Measurements from ENCODE around the gene TMEM176A. TPM values are rescaled to one million over a fixed set of nuclear protein-coding genes. Genes with fewer than 3 reads are reported as not detected.
"Not testable (repeated sequence)": the region's sequence is repeated elsewhere in the genome, so short reads cannot be mapped to it uniquely, and the experiment has no call there.

Gene TMEM176A, protein sequence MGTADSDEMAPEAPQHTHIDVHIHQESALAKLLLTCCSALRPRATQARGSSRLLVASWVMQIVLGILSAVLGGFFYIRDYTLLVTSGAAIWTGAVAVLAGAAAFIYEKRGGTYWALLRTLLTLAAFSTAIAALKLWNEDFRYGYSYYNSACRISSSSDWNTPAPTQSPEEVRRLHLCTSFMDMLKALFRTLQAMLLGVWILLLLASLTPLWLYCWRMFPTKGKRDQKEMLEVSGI
- 26.1 TPM for total RNA-seq
- long read RNA-seq, transcript TMEM176A-201 (7 exons, 1,261 nt) = minor isoform, 5 of 17 reads
- long read RNA-seq, transcript TMEM176A-210 (7 exons, 1,530 nt) = major isoform, 6 of 17 reads
- long read RNA-seq, partial matches to known transcripts = 4 of 17 reads
- long read RNA-seq, other reads (novel, unspliced or antisense) = 2 of 17 reads

DNA sequence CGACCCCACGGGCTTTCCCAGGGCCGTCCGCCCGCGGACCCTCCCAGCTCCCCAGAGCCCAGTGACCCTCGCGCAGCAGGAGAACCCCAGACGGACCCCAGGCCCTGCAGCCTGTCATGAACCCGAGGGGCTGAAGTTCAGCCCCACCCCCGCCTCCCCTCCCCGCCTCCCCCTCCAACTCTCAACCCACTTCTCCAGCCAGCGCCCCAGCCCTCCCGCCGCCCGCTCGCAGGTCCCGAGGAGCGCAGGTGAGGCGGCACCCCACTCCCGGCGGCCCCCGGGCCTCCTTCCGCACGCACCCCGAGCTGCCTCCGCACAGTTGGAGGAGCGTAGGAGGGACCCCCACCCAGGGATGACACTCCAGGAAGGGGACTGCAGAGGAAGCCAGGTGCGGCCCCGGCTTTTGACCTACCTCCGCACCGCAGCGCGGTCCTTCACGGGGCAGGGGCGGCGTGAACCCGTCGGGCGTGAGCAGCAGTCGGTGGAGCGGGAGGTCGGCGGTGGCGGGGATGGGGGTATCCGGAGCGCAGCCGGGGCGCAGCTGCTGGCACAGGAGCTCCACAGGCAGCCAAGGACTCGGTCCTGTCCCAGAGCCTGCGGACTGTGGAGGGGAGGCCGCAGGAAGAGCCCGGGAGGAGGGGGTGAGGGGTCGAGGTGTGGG lies at the start of gene TMEM176A:
TSS of gene TMEM176A (plus strand) at position 189 of the 661 bp plus-strand sequence. CDS start 782 bp downstream, outside the sequence.
- intact Hi-C loops (cut with DNase I) = no loop called here
- DNase-seq (ENCODE audit: low spot score) = no peak

DNA sequence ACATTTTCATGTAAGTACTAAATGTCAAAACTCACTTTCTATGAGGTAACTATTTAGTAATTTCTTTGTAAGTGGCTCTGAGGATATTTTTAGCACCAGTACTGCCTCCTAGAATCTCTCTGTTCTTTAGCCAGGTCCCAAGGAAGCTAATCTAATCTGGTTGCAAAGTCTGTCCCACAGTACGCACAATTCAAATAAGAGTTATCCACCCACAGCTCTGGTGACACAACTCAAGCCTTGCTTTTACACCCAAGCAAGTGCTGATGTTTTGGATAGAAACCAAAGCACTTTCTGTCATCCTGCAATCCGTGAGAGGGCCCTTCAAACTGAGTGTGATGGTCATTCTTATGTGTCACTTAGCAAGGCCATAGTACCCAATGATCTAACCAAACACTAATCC lies 48.9 kb upstream of the TMEM176A start:
- intact Hi-C loops (cut with DNase I) = loop anchor here (2.0 kb wide), 1 partner anchor 123 kb away; no protein-coding TSS in a partner anchor

DNA sequence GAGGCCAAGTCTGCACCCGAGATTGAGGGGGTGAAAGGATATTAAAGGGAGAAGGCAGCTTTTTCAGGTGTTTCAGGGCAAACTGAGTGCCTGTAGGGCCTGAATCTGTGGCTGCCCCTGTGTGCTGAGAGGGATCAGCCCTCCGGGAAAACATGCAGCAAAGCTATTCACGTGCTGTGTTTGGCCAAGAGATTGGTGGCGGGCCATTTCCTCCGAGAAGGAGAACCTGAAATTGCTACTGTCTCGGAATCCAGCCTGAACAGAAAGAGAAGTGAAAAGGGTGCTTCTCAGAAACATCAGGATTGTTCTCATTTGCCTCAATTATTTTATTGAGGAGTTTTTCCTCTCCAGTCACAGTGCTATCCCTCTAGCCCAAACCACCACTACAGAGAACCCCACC lies 47.3 kb upstream of the TMEM176A start:
- intact Hi-C loops (cut with DNase I) = loop anchor here (2.0 kb wide), 1 partner anchor 124 kb away; no protein-coding TSS in a partner anchor
- DNase-seq (ENCODE audit: low spot score) = no peak

More for the DNA sequence above, 48.9 kb upstream of the TMEM176A start:
- no peak for DNase-seq (ENCODE audit: low spot score)

DNA sequence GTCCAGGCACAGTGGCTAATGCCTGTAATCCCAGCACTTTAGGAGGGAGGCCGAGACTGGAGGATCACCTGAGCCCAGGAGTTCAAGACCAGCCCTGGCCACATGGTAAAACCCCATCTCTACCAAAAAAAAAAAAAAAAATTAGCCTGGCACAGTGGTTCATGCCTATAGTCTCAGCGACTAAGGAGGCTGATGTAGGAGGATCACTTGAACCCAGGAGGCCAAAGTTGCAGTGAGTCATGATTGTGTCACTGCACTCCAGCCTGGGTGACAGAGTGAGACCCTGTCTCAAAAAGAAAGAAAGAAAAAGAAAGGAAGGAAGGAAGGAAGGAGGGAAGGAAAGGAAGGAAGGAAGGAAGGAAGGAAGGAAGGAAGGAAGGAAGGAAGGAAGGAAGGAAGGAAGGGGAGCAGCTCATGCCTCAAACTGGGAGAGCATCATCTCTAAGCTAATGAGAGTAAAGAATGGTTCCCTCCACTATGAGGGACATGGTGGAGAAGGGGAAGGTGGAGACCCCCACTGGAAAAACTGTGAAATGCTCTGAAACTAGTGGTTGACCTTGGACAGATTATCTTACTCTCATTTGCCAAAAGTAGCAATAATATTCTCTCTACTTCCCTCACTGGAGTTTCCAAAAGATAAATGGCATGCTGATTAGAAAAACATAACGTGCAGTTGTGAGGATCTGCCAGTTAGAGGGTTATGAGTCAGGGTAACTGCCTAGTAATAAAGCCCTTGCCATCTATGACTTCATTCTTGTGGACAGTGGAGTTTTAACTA lies 46.6 kb upstream of the TMEM176A start:
- intact Hi-C loops (cut with DNase I) = loop anchor here (2.0 kb wide), 1 partner anchor 125 kb away; no protein-coding TSS in a partner anchor
- DNase-seq (ENCODE audit: low spot score) = no peak

DNA sequence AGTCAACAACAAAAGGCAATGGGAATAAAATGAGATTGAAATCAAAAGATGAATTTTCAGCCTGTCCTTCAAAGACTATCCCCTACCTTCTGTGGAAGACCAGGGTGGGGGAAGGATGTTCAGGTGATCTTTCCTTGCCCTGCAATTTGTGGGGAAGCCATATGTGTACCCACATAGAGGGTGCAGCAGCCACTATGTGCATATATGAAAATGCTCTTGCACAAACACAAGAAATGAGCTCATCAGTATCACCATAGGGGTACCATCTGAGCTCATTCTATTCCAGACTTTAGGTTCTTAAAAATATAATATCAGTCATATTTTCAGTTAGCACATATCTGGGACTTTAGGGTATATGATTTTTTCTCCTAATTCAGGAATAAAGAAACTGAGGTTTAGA lies 45.6 kb upstream of the TMEM176A start:
- intact Hi-C loops (cut with DNase I) = no loop called here
- no peak for DNase-seq (ENCODE audit: low spot score)

DNA sequence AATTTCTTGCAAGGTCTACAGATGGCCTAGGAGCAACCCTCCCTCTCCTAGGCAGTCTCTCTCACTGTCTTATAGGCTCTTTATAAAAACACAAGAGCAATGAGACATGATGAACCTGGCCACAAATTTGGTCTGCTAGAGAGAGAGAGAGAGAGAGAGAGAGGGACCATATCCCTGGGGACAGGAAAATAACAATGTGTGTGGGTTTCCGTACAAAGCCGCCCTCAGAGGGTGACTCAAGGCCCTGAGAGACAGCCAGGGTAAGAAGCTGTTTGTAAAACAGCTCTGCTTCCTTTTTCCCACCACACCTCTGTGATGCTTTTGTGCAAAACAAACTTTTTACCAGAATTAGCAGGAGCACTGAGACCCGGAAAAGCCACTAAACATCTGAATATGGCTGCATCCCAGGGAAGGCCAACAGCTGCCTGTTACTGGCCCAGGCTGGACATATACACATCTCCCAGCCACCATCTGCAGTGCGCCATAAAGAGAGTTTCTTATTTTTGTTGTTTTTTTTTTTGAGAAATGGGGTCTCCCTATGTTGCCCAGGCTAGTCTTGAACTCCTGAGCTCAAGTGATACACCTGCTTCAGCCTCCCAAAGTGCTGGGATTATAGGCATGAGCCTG lies 45.0 kb upstream of the TMEM176A start:
- intact Hi-C loops (cut with DNase I) = loop anchor here (1.0 kb wide), 2 partner anchors 17 to 306 kb away; no protein-coding TSS in a partner anchor
- no peak for DNase-seq (ENCODE audit: low spot score)

DNA sequence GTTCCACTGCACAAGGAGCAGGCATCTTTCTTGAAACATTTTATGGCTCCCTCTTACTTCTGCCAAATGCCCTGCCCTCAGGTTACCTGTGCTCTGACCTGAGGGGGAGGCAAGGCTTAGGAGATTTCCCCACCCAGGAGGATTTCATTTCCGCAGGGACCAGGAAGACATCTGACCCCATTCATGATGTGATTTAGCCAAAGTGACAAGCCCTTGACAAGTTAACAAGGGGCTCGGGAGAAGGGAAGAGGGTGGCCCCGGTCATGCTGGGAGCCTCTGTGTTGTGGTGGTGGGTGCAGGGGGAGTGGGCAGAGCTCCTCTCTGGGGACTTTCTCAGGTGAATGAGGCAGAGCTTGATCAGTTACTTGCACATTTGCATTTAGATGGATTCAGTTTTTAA lies 44.4 kb upstream of the TMEM176A start:
- DNase-seq (ENCODE audit: low spot score) = no peak
- intact Hi-C loops (cut with DNase I) = loop anchor here (1.0 kb wide), 2 partner anchors 18 to 307 kb away; no protein-coding TSS in a partner anchor

DNA sequence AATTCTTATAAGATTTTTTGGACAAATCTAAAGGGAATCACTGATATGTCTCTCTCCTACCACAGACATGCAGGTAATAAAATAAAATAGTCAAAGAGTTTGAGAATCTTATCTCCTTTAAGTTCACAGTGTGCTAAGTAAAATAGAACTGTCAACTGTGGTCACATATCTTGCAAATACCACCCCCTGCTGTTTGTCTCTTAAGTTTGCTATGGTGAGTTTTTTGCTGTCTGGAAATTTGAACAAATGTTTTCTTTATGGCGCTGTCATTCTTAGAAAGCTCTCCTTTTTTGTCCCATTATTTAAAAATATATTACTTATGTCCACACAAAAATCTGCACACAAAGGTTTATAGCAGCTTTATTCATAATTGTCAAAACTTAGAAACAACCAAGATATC lies 43.7 kb upstream of the TMEM176A start:
- intact Hi-C loops (cut with DNase I) = loop anchor here (1.0 kb wide), 2 partner anchors 19 to 308 kb away; no protein-coding TSS in a partner anchor
- DNase-seq (ENCODE audit: low spot score) = no peak

DNA sequence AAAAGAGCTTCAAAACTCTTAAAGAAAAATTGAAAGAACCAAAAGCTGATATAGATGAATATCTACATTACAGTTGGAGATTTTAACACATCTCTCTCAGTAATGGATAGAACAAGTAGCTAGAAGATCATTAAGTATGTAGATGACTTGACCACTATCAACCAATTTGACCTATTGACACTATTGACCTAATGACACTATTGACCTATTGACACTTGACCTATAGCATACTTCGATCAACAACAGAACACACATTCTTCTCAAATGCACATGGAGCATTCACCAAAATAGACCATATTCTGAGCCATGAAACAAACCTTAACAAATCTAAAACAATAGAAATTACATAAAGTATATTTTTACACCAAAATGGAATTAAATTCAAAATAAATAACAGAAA lies 41.1 kb upstream of the TMEM176A start:
- no peak for DNase-seq (ENCODE audit: low spot score)
- intact Hi-C loops (cut with DNase I) = no loop called here

DNA sequence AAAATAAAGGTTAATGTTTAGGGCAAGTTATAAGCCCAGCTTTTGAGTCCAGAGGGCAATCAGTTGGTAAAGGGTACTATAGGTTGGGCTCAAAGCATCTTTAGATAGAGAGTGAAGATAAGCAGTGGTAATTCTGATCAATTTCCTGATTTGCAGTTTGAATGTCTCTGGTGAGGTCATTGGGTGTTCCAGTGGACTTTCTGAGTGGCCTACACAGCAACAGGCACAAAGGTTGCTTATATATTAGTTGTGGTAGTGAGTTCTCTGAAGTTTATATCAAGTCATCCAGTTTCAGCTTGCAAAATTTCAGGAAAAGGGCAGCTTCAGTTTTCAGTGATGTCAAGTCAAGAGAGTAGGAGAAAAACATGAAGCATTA lies 34.2 kb upstream of the TMEM176A start:
- intact Hi-C loops (cut with DNase I) = no loop called here
- no peak for DNase-seq (ENCODE audit: low spot score)

DNA sequence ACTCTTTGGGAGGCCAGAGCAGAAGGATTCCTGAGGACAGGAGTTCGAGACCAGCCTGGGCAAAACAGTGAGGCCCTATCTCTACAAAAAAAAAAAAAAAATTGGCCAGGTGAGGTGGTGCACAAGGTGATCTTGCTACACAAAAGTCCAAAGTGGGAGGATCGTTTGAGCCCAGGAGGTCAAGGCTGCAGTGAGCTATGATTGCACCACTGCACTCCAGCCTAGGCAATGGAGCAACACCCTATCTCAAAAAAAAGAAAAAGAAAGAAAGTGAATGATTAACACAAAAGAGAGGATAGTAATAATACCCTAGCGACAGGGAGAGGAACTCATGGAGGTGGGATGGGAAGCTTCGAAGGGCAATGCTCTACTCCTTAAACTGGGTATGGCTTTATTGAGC lies 30.8 kb upstream of the TMEM176A start:
- intact Hi-C loops (cut with DNase I) = no loop called here
- no peak for DNase-seq (ENCODE audit: low spot score)

DNA sequence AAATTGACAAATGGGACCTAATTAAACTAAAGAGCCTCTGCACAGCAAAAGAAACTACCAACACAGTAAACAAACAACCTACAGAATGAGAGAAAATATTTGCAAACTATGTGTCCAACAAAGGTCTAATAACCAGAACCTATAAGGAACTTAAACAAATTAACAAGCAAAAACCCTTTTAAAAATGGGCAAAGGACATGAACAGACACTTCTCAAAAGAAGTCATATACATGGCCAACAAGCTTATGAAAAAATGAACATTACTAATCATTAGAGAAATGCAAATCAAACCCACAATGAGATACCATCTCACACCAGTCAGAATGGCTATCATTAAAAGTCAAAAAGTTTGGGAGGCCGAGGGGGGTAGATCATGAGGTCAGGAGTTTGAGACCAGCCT lies 26.4 kb upstream of the TMEM176A start:
- DNase-seq (ENCODE audit: low spot score); intact Hi-C loops (cut with DNase I): not testable (repeated sequence)

DNA sequence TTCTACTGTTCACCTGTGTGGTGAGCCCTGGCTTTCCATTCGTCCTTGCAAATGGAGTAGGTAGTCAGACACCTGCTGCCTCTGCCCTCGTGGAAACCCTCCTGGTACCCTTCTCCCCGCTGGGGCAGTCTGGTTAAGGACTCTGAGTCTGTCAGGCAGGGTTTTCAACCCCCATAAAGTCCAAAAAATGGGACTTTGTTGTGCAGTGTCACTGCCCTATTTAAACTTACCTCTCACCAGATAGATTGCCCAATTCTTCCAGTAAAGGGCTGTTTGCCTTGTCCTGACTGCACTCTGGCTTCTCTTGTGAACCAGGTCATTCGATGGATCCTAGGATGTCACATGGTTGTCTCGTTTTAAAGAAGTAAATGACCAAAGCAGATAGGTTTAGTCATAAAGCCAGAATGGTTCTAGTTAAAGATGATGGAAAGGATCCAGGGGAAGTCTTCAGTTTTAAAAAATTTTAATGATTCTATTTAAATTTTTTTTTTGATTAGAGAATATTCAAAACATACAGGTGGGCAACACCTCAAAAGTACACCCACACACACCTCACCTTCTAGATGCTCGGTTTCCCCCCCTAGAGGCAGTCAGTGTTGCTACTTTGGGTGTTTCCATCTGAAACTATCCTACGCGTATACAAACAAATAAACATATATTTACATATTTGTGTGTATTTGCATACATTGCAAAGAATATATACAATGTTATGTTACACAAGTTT lies 22.4 kb upstream of the TMEM176A start:
- intact Hi-C loops (cut with DNase I) = loop anchor here (2.0 kb wide), 2 partner anchors 99 to 211 kb away; no protein-coding TSS in a partner anchor
- DNase-seq (ENCODE audit: low spot score) = no peak

DNA sequence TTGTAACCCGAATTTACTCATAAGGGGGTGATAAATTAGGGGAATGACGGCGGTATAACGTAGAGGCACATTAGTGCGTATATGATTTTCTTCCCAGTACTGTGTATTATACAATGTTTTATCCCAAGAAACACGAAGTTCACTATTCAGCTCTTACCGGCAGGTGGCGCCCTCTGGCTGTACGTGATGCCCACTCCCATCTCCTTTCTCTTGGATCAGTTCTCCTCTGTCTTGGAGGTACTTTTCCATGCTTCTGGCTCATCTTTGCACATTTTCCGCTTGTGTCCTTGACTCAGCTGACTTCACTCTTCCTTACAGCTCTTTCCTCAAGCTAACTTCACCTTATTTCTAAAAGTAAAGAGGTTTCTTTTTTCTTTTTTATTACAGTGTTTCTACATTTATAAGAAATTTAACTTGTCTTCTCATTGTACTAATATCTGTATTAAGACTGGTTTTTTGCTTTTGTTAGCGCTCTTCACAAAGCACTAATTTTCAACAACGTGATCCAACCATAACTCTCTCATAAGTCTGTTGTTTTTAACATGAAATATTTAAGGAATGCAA lies 21.7 kb upstream of the TMEM176A start:
- DNase-seq (ENCODE audit: low spot score) = no peak
- intact Hi-C loops (cut with DNase I) = loop anchor here (2.0 kb wide), 2 partner anchors 98 to 210 kb away; no protein-coding TSS in a partner anchor

DNA sequence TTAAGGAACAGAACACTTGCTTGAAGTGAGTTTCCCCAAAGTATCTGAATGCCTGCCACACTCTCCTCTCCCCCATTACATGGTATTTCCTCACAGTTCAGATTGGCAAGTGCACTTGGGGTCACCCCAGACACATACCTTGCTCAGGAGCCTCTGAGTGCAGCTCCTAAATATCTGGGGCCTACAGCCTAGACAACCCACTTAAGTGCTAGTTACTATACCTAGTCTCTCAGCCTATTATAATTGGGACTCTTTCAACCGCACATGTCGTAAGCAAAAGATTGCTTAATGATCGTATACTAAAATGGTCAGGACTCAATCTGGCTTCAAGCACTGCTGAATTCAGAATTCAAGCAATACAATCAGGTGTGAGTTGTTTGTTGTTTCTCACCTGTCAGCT lies 20.3 kb upstream of the TMEM176A start:
- intact Hi-C loops (cut with DNase I) = no loop called here
- DNase-seq (ENCODE audit: low spot score) = no peak

DNA sequence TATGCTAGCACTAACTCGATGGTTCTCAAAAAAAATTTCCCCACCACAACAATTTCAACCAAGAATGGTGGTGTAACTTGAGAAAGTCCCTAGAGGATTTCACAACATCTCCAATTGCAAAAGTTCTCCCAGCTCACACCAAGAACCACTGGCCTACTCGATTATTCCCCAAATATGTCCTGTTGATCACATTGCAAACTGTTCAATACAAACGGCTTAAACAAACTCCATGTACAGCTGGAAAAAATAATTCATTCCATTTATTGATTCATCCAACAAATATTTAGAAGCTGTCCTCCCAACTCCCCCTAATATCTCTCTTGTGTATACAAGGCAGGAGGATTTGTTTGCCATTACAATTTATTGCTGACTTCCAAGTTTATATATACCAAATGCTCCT lies 19.5 kb upstream of the TMEM176A start:
- DNase-seq (ENCODE audit: low spot score) = no peak
- intact Hi-C loops (cut with DNase I) = no loop called here

DNA sequence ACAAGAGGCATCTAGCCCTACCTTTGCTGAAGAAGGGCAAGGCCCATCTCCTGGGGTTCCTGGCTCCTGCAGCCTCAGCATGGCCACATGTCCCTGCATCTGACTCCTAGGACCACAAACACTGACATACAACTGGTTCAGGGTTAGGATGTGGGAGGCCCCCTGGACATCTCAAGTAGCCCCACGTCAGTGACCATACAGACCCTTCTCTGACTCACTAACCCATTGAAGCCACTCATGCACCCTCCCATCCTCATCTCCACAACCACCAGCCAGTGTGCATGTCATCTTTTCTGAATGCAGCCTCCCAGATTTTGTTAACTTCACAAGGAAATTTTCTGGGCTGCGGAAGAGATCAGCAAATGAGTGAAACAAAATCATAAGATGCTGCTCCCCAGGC lies 18.6 kb upstream of the TMEM176A start:
- DNase-seq (ENCODE audit: low spot score) = no peak
- intact Hi-C loops (cut with DNase I) = no loop called here

DNA sequence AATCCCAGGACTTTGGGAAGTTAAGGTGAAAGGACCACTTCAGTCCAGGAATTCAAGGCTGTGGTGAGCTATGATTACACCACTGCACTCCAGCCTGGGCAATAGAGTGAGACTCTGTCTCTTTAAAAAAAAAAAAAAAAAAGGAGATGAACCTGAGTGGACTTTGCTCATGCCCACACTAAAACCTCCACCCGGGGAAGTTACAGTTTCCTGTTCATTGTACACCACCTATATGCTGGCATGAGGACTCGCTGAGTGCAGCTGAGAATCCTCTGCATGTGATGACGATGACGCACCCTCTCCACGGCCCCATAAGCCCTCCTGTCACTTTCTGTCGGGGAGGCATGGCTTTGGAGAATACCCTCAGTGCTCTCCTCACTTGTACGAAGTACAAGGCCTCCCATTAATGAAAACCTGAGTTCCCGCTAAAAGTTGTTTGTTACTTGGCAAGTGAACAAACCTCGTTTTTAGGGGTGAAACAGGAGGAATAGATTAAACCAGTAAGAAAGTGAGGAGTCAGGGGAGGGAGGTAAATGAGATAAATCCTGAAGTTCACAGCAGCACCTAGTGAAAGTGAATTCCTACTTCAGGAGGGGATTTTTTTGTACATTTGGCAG lies 16.3 kb upstream of the TMEM176A start:
- DNase-seq (ENCODE audit: low spot score) = no peak
- intact Hi-C loops (cut with DNase I) = no loop called here
